Type B pancreatic cell (in vitro differentiated cells): ENCODE data around the gene RFT1. TPM values are rescaled to one million over a fixed set of nuclear protein-coding genes. Genes with fewer than 3 reads are reported as not detected.

Experiments
- DNase-seq: peaks from one replicate; pipeline ENCODE4 v3.0.0; 2021; ENCODE audit warnings: mixed read lengths; ENCODE audit not compliant: unreplicated experiment; ENCODE audit errors: extremely low spot score
- H3K27ac Mint-ChIP-seq: 2 replicates; pipeline ENCODE4 v1.8.0; 2021; ENCODE audit warnings: mild to moderate bottlenecking, mixed read lengths
- H3K27me3 Mint-ChIP-seq: 2 replicates; pipeline ENCODE4 v1.8.0; 2021; ENCODE audit warnings: mixed read lengths
- H3K36me3 Mint-ChIP-seq: 2 replicates; pipeline ENCODE4 v1.8.0; 2021; ENCODE audit warnings: mixed read lengths
- H3K4me1 Mint-ChIP-seq: one replicate; pipeline ENCODE4 v1.8.0; 2021; ENCODE audit warnings: mixed read lengths; ENCODE audit not compliant: unreplicated experiment
- H3K4me3 Mint-ChIP-seq: 2 replicates; pipeline ENCODE4 v1.8.0; 2021; ENCODE audit warnings: mild to moderate bottlenecking, mixed read lengths
- H3K9me3 Mint-ChIP-seq: 2 replicates; pipeline ENCODE4 v1.8.0; 2021; ENCODE audit warnings: mixed read lengths
- total RNA-seq: library from RNA; stranded (reverse); gene quantifications from 2 replicates; pipeline ENCODE4 v1.2.1, GENCODE V29; 2021; ENCODE audit warnings: low replicate concordance
- TF ChIP-seq, protein P1 (sequence below): fragments of 200-600 bp; sonication (generic); conservative IDR thresholded peaks from 2 replicates; pipeline ENCODE4 v1.5.0; 2021; ENCODE audit warnings: antibody characterized with exemption, mild to moderate bottlenecking

The RFT1 gene
- total RNA-seq, 1 donor from 2014 or later: 31.0 TPM

DNA sequence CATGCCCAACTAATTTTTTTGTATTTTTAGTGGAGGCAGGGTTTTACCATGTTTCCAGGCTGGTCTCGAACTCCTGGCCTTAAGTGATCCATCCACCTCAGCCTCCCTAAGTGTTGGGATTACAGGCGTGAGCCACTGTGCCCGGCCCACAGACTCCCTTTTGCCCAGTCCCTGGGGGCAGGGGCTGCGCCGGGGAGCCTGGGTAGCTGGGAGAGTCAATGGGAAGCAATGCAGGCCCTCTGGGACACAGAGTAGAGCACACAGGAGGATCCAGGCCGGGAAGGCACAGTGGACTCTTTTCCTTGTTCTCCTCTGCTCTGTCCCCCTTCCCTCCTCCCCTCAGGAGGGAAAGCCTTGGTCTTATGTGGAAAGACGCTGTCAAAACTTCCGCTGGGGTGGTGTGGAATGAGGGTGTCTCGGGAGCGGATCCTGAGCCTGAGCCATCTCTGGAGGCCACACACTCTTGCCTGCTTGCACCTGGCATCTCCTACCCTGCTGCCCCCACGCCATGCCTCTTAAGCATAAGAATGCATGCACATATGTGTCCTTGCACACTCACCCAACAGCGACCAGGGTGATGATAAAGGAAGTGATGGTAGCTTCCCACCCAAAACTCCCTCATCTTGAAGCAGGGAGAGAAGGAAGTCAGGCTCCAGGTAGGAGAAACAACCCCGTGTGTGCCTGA, 18.9 kb upstream of the RFT1 start:
- no peaks in the 10 kb centered on the region for H3K9me3 Mint-ChIP-seq
- no peak overlapping the region for H3K27ac Mint-ChIP-seq
- no peaks in the 10 kb centered on the region for H3K36me3 Mint-ChIP-seq
- no peak for DNase-seq
- peaks cover 10% of the 10 kb centered on the region for H3K4me1 Mint-ChIP-seq
- TF ChIP-seq, protein P1, sequence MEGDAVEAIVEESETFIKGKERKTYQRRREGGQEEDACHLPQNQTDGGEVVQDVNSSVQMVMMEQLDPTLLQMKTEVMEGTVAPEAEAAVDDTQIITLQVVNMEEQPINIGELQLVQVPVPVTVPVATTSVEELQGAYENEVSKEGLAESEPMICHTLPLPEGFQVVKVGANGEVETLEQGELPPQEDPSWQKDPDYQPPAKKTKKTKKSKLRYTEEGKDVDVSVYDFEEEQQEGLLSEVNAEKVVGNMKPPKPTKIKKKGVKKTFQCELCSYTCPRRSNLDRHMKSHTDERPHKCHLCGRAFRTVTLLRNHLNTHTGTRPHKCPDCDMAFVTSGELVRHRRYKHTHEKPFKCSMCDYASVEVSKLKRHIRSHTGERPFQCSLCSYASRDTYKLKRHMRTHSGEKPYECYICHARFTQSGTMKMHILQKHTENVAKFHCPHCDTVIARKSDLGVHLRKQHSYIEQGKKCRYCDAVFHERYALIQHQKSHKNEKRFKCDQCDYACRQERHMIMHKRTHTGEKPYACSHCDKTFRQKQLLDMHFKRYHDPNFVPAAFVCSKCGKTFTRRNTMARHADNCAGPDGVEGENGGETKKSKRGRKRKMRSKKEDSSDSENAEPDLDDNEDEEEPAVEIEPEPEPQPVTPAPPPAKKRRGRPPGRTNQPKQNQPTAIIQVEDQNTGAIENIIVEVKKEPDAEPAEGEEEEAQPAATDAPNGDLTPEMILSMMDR: no peak
- no peak overlapping the region for H3K4me3 Mint-ChIP-seq
- H3K27me3 Mint-ChIP-seq: peaks cover 3% of the 10 kb centered on the region

DNA sequence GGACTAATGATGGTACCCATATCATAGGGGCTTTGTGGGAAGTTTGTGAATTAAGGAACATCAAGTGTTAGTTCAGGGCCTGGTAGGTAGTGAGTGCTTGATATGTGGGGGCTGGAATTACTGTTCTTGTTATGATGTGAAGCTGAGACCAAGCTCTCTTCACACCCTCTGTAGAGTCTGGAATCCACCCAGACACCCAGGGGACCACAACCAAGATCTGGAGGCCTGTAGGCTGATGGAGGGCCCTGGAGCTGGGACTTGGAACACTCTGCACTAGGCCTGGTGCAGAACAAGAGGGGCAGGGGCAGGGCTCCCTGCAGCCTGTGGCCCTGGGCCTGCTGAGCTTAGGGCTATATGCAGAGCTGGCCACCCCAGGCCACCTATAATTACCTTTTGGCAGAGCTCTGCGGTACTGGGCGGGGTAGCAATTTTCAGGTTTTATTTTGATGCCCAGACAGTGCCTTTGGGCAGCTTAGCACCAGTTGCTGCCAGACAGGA, 17.7 kb upstream of the RFT1 start:
- Mint-ChIP-seq H3K9me3 (no peaks in the 10 kb centered on the region), H3K27me3 (no peaks in the 10 kb centered on the region)

GRCh38 chr3:53147151-53147902, 17.1 kb upstream of the RFT1 start:
- H3K9me3 Mint-ChIP-seq: no peaks in the 10 kb centered on the region
- no peak for DNase-seq
- TF ChIP-seq, protein P1: no peak
- H3K4me3 Mint-ChIP-seq: no peak overlapping the region
- H3K4me1 Mint-ChIP-seq: peaks cover 5% of the 10 kb centered on the region
- H3K27ac Mint-ChIP-seq: no peak overlapping the region
- no peaks in the 10 kb centered on the region for H3K27me3 Mint-ChIP-seq
- H3K36me3 Mint-ChIP-seq: no peaks in the 10 kb centered on the region

More for the DNA sequence above, 17.7 kb upstream of the RFT1 start:
- TF ChIP-seq, protein P1: no peak
- Mint-ChIP-seq H3K36me3 (no peaks in the 10 kb centered on the region), H3K4me1 (peaks cover 5% of the 10 kb centered on the region), H3K27ac (no peak overlapping the region), H3K4me3 (no peak overlapping the region)
- no peak for DNase-seq

GRCh38 chr3:53146319-53146891, 16.2 kb upstream of the RFT1 start:
- TF ChIP-seq, protein P1: no peak
- Mint-ChIP-seq H3K9me3 (no peaks in the 10 kb centered on the region), H3K4me1 (peaks cover 5% of the 10 kb centered on the region), H3K4me3 (no peak overlapping the region), H3K27ac (no peak overlapping the region), H3K27me3 (no peaks in the 10 kb centered on the region), H3K36me3 (no peaks in the 10 kb centered on the region)
- DNase-seq: no peak

- no peak for DNase-seq
- Mint-ChIP-seq H3K36me3 (no peaks in the 10 kb centered on the region), H3K4me3 (peak overlapping the region; percentile 31), H3K27me3 (no peaks in the 10 kb centered on the region), H3K9me3 (no peaks in the 10 kb centered on the region), H3K4me1 (peaks cover 5% of the 10 kb centered on the region), H3K27ac (no peak overlapping the region)
- TF ChIP-seq, protein P1: no peak
Measured at GRCh38 chr3:53145713-53146080, 15.5 kb upstream of the RFT1 start.
